ENCODE results near the gene MIF4GD. TPM values are rescaled to one million over a fixed set of nuclear protein-coding genes. Genes with fewer than 3 reads are reported as not detected.

MIF4GD gene
- total and polyA plus RNA-seq, 2 donors (not counting 1 experiment from before 2014, with no cell fraction given), result 41.5 to 87.4 TPM

- ChIA-PET POLR2A (no interaction called here), CTCF (no interaction called here)
- H3K4me1 ChIP-seq (ENCODE audit: control insufficient read depth in 2 of 2, insufficient read depth in 2 of 2, low read length in 2 of 2), result no peaks in the 10 kb centered on the region
- peaks cover 25 to 80% of the 10 kb centered on the region in 2 experiments for H3K36me3 ChIP-seq (replicated peaks in 1 of 2; ENCODE audit: control extremely low read depth in 1 of 2, control insufficient read depth in 1 of 2, extremely low read depth in 1 of 2, insufficient read depth in 2 of 2, low read length in 1 of 2)
- ATAC-seq (ENCODE audit: low read depth) (no peak), DNase-seq (no peak)
- no peak overlapping the region for H3K27ac ChIP-seq (ENCODE audit: low read length in 2 of 2)
- Mint-ChIP-seq H3K27ac (no peak overlapping the region), H3K4me1 (no peaks in the 10 kb centered on the region), H3K9me3 (ENCODE audit: insufficient read depth) (no peaks in the 10 kb centered on the region), H3K27me3 (no peaks in the 10 kb centered on the region), H3K4me3 (no peak overlapping the region)
- no peak overlapping the region for H3K4me3 ChIP-seq (ENCODE audit: control extremely low read depth in 1 of 5, extremely low read depth in 1 of 5, insufficient read depth in 1 of 5, low read depth in 2 of 5, low read length in 4 of 5)
- intact Hi-C loops (cut with micrococcal nuclease), result no loop called here
- peaks cover 2% of the 10 kb centered on the region for H3K79me2 ChIP-seq (ENCODE audit: control insufficient read depth, insufficient read depth, low read length)
- no peaks in the 10 kb centered on the region for H3K27me3 ChIP-seq (replicated peaks in 1 of 4; ENCODE audit: control extremely low read depth in 1 of 4, control insufficient read depth in 3 of 4, insufficient read depth in 4 of 4, low read length in 3 of 4)
- no peak overlapping the region for H3K4me2 ChIP-seq (replicated peaks; ENCODE audit: low read depth, low read length, poor library complexity, severe bottlenecking)
- no peak overlapping the region for H3K9ac ChIP-seq (ENCODE audit: low read length)
- no peak overlapping the region for H2AFZ ChIP-seq (ENCODE audit: insufficient read depth, low read depth, low read length, poor library complexity, severe bottlenecking)
- TF ChIP-seq EZH2 (IDR thresholded peaks at IDR 0.05; ENCODE audit: borderline replicate concordance, insufficient read depth, low read depth, low read length, poor library complexity, severe bottlenecking), result no peak
- no peak for TF ChIP-seq CTCF (IDR thresholded peaks at IDR 0.05)
- H3K9me3 ChIP-seq (ENCODE audit: control extremely low read depth in 1 of 3, control insufficient read depth in 2 of 3, insufficient read depth in 1 of 3, low read length in 2 of 3), result no peaks in the 10 kb centered on the region
- H4K20me1 ChIP-seq (ENCODE audit: control insufficient read depth, insufficient read depth, low read length, poor library complexity, severe bottlenecking), result no peaks in the 10 kb centered on the region
- WGBS (ENCODE audit: insufficient coverage), result 99% methylated on average over 12 of the region's 13 CpGs
Observed at GRCh38 chr17:75232786-75233185, 38.2 kb downstream of the MIF4GD start.

GRCh38 chr17:75231741-75232464, 39.1 kb downstream of the MIF4GD start:
- Histone ChIP-seq H3K36me3 (replicated peaks in 1 of 2; ENCODE audit: control extremely low read depth in 1 of 2, control insufficient read depth in 1 of 2, extremely low read depth in 1 of 2, insufficient read depth in 2 of 2, low read length in 1 of 2) (peaks cover 21 to 74% of the 10 kb centered on the region in 2 experiments), H2AFZ (ENCODE audit: insufficient read depth, low read depth, low read length, poor library complexity, severe bottlenecking) (no peak overlapping the region), H3K4me3 (ENCODE audit: control extremely low read depth in 1 of 5, extremely low read depth in 1 of 5, insufficient read depth in 1 of 5, low read depth in 2 of 5, low read length in 4 of 5) (no peak overlapping the region), H4K20me1 (ENCODE audit: control insufficient read depth, insufficient read depth, low read length, poor library complexity, severe bottlenecking) (no peaks in the 10 kb centered on the region), H3K9ac (ENCODE audit: low read length) (no peak overlapping the region), H3K79me2 (ENCODE audit: control insufficient read depth, insufficient read depth, low read length) (peaks cover 2% of the 10 kb centered on the region), H3K27me3 (replicated peaks in 1 of 4; ENCODE audit: control extremely low read depth in 1 of 4, control insufficient read depth in 3 of 4, insufficient read depth in 4 of 4, low read length in 3 of 4) (no peaks in the 10 kb centered on the region), H3K4me1 (ENCODE audit: control insufficient read depth in 2 of 2, insufficient read depth in 2 of 2, low read length in 2 of 2) (no peaks in the 10 kb centered on the region), H3K27ac (ENCODE audit: low read length in 2 of 2) (no peak overlapping the region), H3K4me2 (replicated peaks; ENCODE audit: low read depth, low read length, poor library complexity, severe bottlenecking) (no peak overlapping the region), H3K9me3 (ENCODE audit: control extremely low read depth in 1 of 3, control insufficient read depth in 2 of 3, insufficient read depth in 1 of 3, low read length in 2 of 3) (no peaks in the 10 kb centered on the region)
- no peak overlapping the region for H3K4me3 Mint-ChIP-seq
- no peaks in the 10 kb centered on the region for H3K27me3 Mint-ChIP-seq
- no peaks in the 10 kb centered on the region for H3K9me3 Mint-ChIP-seq (ENCODE audit: insufficient read depth)
- no peak overlapping the region for H3K27ac Mint-ChIP-seq
- ChIA-PET CTCF (interaction anchor here (0.7 to 3.9 kb wide), 2 partner anchors 8 to 118 kb away, joined by 4 to 22 read pairs; no protein-coding TSS in a partner anchor), POLR2A (no interaction called here)
- ATAC-seq (ENCODE audit: low read depth), result no peak
- no peak for DNase-seq
- no peaks in the 10 kb centered on the region for H3K4me1 Mint-ChIP-seq
- TF ChIP-seq EZH2 (IDR thresholded peaks at IDR 0.05; ENCODE audit: borderline replicate concordance, insufficient read depth, low read depth, low read length, poor library complexity, severe bottlenecking), result no peak
- no peak for TF ChIP-seq CTCF (IDR thresholded peaks at IDR 0.05)
- over 99% methylated on average over 13 of the region's 18 CpGs for WGBS (ENCODE audit: insufficient coverage)
- intact Hi-C loops (cut with micrococcal nuclease), result no loop called here

All from B cell (primary cell).